H1 (cell line): Measurements from ENCODE around the gene SLC5A4. TPM values are rescaled to one million over a fixed set of nuclear protein-coding genes. Genes with fewer than 3 reads are reported as not detected.

Experiments
- CTCF ChIA-PET: fragments of 300-600 bp; sonication (Branson Sonifier 250); formaldehyde crosslinking; loops from one replicate; lab custom pipeline; 2021; ENCODE audit not compliant: partially characterized antibody; lab: Charles Lee
- POLR2A ChIA-PET: fragments of 300-600 bp; sonication (Branson Sonifier 250); formaldehyde crosslinking; loops from one replicate; lab custom pipeline; 2021; ENCODE audit warnings: inconsistent platforms; ENCODE audit not compliant: partially characterized antibody; lab: Charles Lee
- DNase-seq, 2 experiments: peaks; one replicate each; pipeline versions ENCODE4 v3.0.0 to v3.0.0-alpha.2; 2010 to 2022; ENCODE audit warnings: low spot score in 2 of 2, low read depth in 1 of 2, mixed read lengths in 1 of 2
- FAIRE-seq: peaks from 2 replicates; lab custom pipeline; 2011; peaks lifted over from hg19 to GRCh38; lab: Jason Lieb, UNC
- H2AFZ ChIP-seq: 2 replicates; pipeline ENCODE4 v1.8.1; 2012; ENCODE audit warnings: low read length, inconsistent platforms
- H2AK5ac ChIP-seq: 2 replicates; pipeline ENCODE4 v1.6.1; 2013; ENCODE audit warnings: low read depth, low read length
- H2BK120ac ChIP-seq: replicated peaks from 2 replicates; pipeline ENCODE3; 2013; ENCODE audit warnings: low read depth, low read length, inconsistent platforms
- H2BK12ac ChIP-seq: 2 replicates; pipeline ENCODE4 v1.6.1; 2013; ENCODE audit warnings: low read depth, low read length
- H2BK15ac ChIP-seq: 2 replicates; pipeline ENCODE4 v1.6.1; 2013; ENCODE audit warnings: low read length
- H2BK20ac ChIP-seq: 2 replicates; pipeline ENCODE4 v1.6.1; 2013; ENCODE audit warnings: low read length
- H2BK5ac ChIP-seq: 2 replicates; pipeline ENCODE4 v1.6.1; 2013; ENCODE audit warnings: low read depth, low read length
- H3K14ac ChIP-seq: 2 replicates; pipeline ENCODE4 v1.6.1; 2013; ENCODE audit warnings: inconsistent platforms; ENCODE audit not compliant: insufficient read length
- H3K18ac ChIP-seq: 2 replicates; pipeline ENCODE4 v1.6.1; 2013; ENCODE audit warnings: low read length; ENCODE audit errors: extremely low read depth
- H3K23ac ChIP-seq: 2 replicates; pipeline ENCODE4 v1.6.1; 2013; ENCODE audit warnings: inconsistent platforms; ENCODE audit not compliant: insufficient read length
- H3K23me2 ChIP-seq: 2 replicates; pipeline ENCODE4 v1.6.1; 2013; ENCODE audit warnings: low read depth, low read length
- H3K27ac ChIP-seq: 2 replicates; pipeline ENCODE4 v1.6.1; 2011; ENCODE audit warnings: low read depth, low read length, inconsistent platforms
- H3K27me3 ChIP-seq, 4 experiments: replicated peaks in 1 of 4; 1 replicate in 1 of 4; 2 replicates in 3 of 4; pipeline versions ENCODE4 v1.6.1 to v1.8.1; 2011 to 2013; ENCODE audit warnings: low read length in 3 of 4, mild to moderate bottlenecking in 3 of 4, inconsistent platforms in 2 of 4, mixed read lengths in 2 of 4, moderate library complexity in 1 of 4; ENCODE audit not compliant: control insufficient read depth in 3 of 4, insufficient read depth in 3 of 4; ENCODE audit errors: extremely low read depth in 1 of 4
- H3K36me3 ChIP-seq, 4 experiments: 2 replicates each; pipeline versions ENCODE4 v1.6.1 to v1.8.1; 2011 to 2013; ENCODE audit warnings: mild to moderate bottlenecking in 4 of 4, low read length in 3 of 4, moderate library complexity in 2 of 4, control low read depth in 1 of 4, inconsistent platforms in 1 of 4; ENCODE audit not compliant: insufficient read depth in 4 of 4, control insufficient read depth in 2 of 4
- H3K4ac ChIP-seq: replicated peaks from 2 replicates; pipeline ENCODE3; 2013; ENCODE audit warnings: low read length, low read depth, mixed read lengths, inconsistent platforms; ENCODE audit not compliant: insufficient read length
- H3K4me1 ChIP-seq, 4 experiments: replicated peaks in 1 of 4; 1 replicate in 1 of 4; 2 replicates in 3 of 4; pipeline versions ENCODE4 v1.6.1 to v1.8.1; 2011 to 2013; ENCODE audit warnings: low read length in 3 of 4, inconsistent platforms in 2 of 4, mixed read lengths in 1 of 4; ENCODE audit not compliant: insufficient read depth in 4 of 4, control insufficient read depth in 3 of 4
- H3K4me2 ChIP-seq, 2 experiments: 2 replicates each; pipeline versions ENCODE4 v1.6.1 to v1.8.1; 2011 to 2013; ENCODE audit warnings: low read depth in 2 of 2, low read length in 2 of 2, control low read depth in 1 of 2, inconsistent platforms in 1 of 2, mild to moderate bottlenecking in 1 of 2; ENCODE audit not compliant: insufficient read depth in 1 of 2
- H3K4me3 ChIP-seq, 4 experiments: fragments of 200-600, 300-600 bp in 1 of 4; sonication (generic), shearing (Covaris generic), sonication (Bioruptor Twin) in 1 of 4; 2 replicates each; pipeline versions ENCODE4 v1.5.1 to v1.8.1; 2011 to 2016; ENCODE audit warnings: low read length in 4 of 4, low read depth in 3 of 4, control low read depth in 2 of 4, inconsistent platforms in 2 of 4, mild to moderate bottlenecking in 2 of 4, mixed read lengths in 1 of 4, moderate library complexity in 1 of 4; ENCODE audit not compliant: insufficient read depth in 2 of 4; ENCODE audit errors: extremely low read depth in 1 of 4
- H3K56ac ChIP-seq: replicated peaks from 2 replicates; pipeline ENCODE3; 2013; ENCODE audit warnings: low read depth, mild to moderate bottlenecking, mixed read lengths, low read length, inconsistent platforms; ENCODE audit not compliant: insufficient read length
- H3K79me1 ChIP-seq: 2 replicates; pipeline ENCODE4 v1.6.1; 2013; ENCODE audit warnings: low read depth, low read length, control low read depth
- H3K79me2 ChIP-seq, 2 experiments: 2 replicates each; pipeline versions ENCODE4 v1.6.1 to v1.8.1; 2012 to 2013; ENCODE audit warnings: low read length in 2 of 2, mild to moderate bottlenecking in 2 of 2, inconsistent platforms in 1 of 2; ENCODE audit not compliant: insufficient read depth in 2 of 2, control insufficient read depth in 1 of 2
- H3K9ac ChIP-seq, 4 experiments: replicated peaks in 1 of 4; 1 replicate in 1 of 4; 2 replicates in 3 of 4; pipeline versions ENCODE4 v1.6.1 to v1.8.1; 2011 to 2013; ENCODE audit warnings: low read depth in 3 of 4, low read length in 3 of 4, control low read depth in 2 of 4, mild to moderate bottlenecking in 2 of 4, moderate library complexity in 2 of 4, inconsistent platforms in 1 of 4; ENCODE audit errors: extremely low read depth in 1 of 4
- H3K9me3 ChIP-seq, 2 experiments: 2 replicates each; pipeline versions ENCODE4 v1.6.1 to v1.8.1; 2012 to 2013; ENCODE audit warnings: mild to moderate bottlenecking in 2 of 2, moderate library complexity in 2 of 2, control low read depth in 1 of 2, inconsistent platforms in 1 of 2, low read depth in 1 of 2, low read length in 1 of 2, mixed read lengths in 1 of 2; ENCODE audit not compliant: insufficient read depth in 2 of 2
- H4K20me1 ChIP-seq, 2 experiments: replicated peaks in 1 of 2; 2 replicates each; pipeline versions ENCODE3 to v1.8.1; 2011 to 2013; ENCODE audit warnings: inconsistent platforms in 2 of 2, low read length in 2 of 2, mild to moderate bottlenecking in 1 of 2; ENCODE audit not compliant: insufficient read depth in 2 of 2, control insufficient read depth in 1 of 2
- H4K5ac ChIP-seq: 2 replicates; pipeline ENCODE4 v1.6.1; 2013; ENCODE audit warnings: low read length, low read depth, mixed read lengths, inconsistent platforms; ENCODE audit not compliant: insufficient read length
- H4K8ac ChIP-seq: 2 replicates; pipeline ENCODE4 v1.8.0; 2013; ENCODE audit warnings: mild to moderate bottlenecking, moderate library complexity, low read length, inconsistent platforms; ENCODE audit not compliant: insufficient read depth; ENCODE audit errors: extremely low read depth
- H4K91ac ChIP-seq: replicated peaks from 2 replicates; pipeline ENCODE3; 2013; ENCODE audit warnings: low read length, mixed read lengths, inconsistent platforms; ENCODE audit not compliant: insufficient read length
- CTBP2 ChIP-seq: IDR thresholded peaks from 2 replicates; pipeline ENCODE4 v1.7.0; 2011; ENCODE audit warnings: borderline replicate concordance, mild to moderate bottlenecking, moderate library complexity, mixed read lengths, low read length; ENCODE audit not compliant: insufficient read depth, insufficient read length
- EGR1 ChIP-seq: IDR thresholded peaks from 2 replicates; pipeline ENCODE4 v1.6.1; 2011; ENCODE audit warnings: low read depth, low read length, borderline replicate concordance
- EZH2 ChIP-seq: fragments of 200-600 bp; sonication (generic); IDR thresholded peaks from 2 replicates; pipeline ENCODE4 v1.7.1; 2012; ENCODE audit warnings: low read depth, mild to moderate bottlenecking, moderate library complexity, low read length, inconsistent platforms; ENCODE audit not compliant: severe bottlenecking
- FOSL1 ChIP-seq: IDR thresholded peaks from 2 replicates; pipeline ENCODE4 v1.6.1; 2011; ENCODE audit warnings: mild to moderate bottlenecking, low read depth, low read length, moderate library complexity; ENCODE audit not compliant: insufficient read depth
- JUN ChIP-seq: IDR thresholded peaks from 2 replicates; pipeline ENCODE4 v1.6.1; 2011; ENCODE audit warnings: low read depth, mild to moderate bottlenecking, improper control_type of control experiment, low read length
- KDM1A ChIP-seq: fragments of 200-600, 300-600 bp; sonication (generic); IDR thresholded peaks from 2 replicates; pipeline ENCODE4 v1.7.1; 2016; ENCODE audit warnings: mild to moderate bottlenecking, low read length, borderline replicate concordance
- MAFK ChIP-seq: IDR thresholded peaks from 2 replicates; pipeline ENCODE4 v1.6.1; 2012; ENCODE audit warnings: low read depth, mild to moderate bottlenecking, improper control_type of control experiment, low read length
- NRF1 ChIP-seq: IDR thresholded peaks from 2 replicates; pipeline ENCODE4 v1.6.1; 2011; ENCODE audit warnings: mild to moderate bottlenecking, low read depth, low read length, improper control_type of control experiment
- RFX5 ChIP-seq: IDR thresholded peaks from 2 replicates; pipeline ENCODE4 v1.6.1; 2011; ENCODE audit warnings: low read depth, low read length, improper control_type of control experiment, borderline replicate concordance
- RNF2 ChIP-seq: fragments of 200-900, 300-1000 bp; sonication (generic); IDR thresholded peaks from 2 replicates; pipeline ENCODE4 v1.7.1; 2016; ENCODE audit warnings: borderline replicate concordance, low read depth, mild to moderate bottlenecking, antibody characterized with exemption, low read length; ENCODE audit not compliant: poor library complexity, severe bottlenecking; ENCODE audit errors: missing control alignments
- SRF ChIP-seq: IDR thresholded peaks from 2 replicates; pipeline ENCODE4 v1.6.1; 2011; ENCODE audit warnings: mild to moderate bottlenecking, low read depth, low read length, moderate library complexity
- TCF12 ChIP-seq: IDR thresholded peaks from 2 replicates; pipeline ENCODE4 v1.6.1; 2011; ENCODE audit warnings: low read depth, mild to moderate bottlenecking, low read length
- WGBS, 2 experiments: shearing (Covaris generic) in 1 of 2; methylation state at CpG; one replicate each; pipeline versions ENCODE4 v1.1.6 to v1.1.7; 2013 to 2015; ENCODE audit warnings: low lambda C conversion rate in 2 of 2, mixed read lengths in 2 of 2, inconsistent platforms in 1 of 2, low coverage in 1 of 2, missing lambda C conversion rate in 1 of 2; ENCODE audit not compliant: insufficient replicate concordance in 2 of 2, insufficient coverage in 1 of 2, insufficient read length in 1 of 2; ENCODE audit errors: extremely low coverage in 1 of 2, missing lambda C conversion rate in 1 of 2; 5-methylcytosine and 5-hydroxymethylcytosine counted together
- polyA plus RNA-seq, 7 experiments: library from polyadenylated mRNA; depleted of rRNA in 3 of 7; stranded (reverse) in 5 of 7; unstranded in 2 of 7; fragments of >200 nt in 5 of 7; fragments of 200-250 nt in 2 of 7; gene quantifications; 1 replicate in 5 of 7; 2 replicates in 1 of 7; 4 replicates in 1 of 7; pipeline versions ENCODE4 v1.2.1 to v1.2.3, GENCODE V29; 2011 to 2013; ENCODE audit warnings: missing spikeins in 2 of 7, mixed read lengths in 2 of 7
- total RNA-seq: library from RNA; stranded (reverse); fragmentation: NEBNext Ultra II Directional; extraction: Animal tissue kit (Norgen Biotek cat#: 25700); gene quantifications from 2 replicates; pipeline ENCODE4 v1.2.1, GENCODE V29; 2021

The SLC5A4 gene
- total and polyA plus RNA-seq, 2 of the 8 experiments (the other 6 are each of a cell fraction or from before 2014, with no cell fraction given): 0.17 TPM; not detected in 1

GRCh38 chr22:32177221-32177765 is 77.9 kb downstream of the SLC5A4 start:
- peaks cover 0 to 28% (median 21%) of the 10 kb centered on the region in 4 experiments; a peak in 6 of 7 replicates for H3K27me3 ChIP-seq
- H2AFZ ChIP-seq: no peak overlapping the region
- H2BK120ac ChIP-seq: no peak overlapping the region
- H3K4ac ChIP-seq: no peak overlapping the region
- H3K56ac ChIP-seq: no peak overlapping the region
- no peak overlapping the region for H2AK5ac ChIP-seq
- peaks cover 5% of the 10 kb centered on the region; the same call in 1 of the 2 replicates for H3K23me2 ChIP-seq
- no peak overlapping the region for H3K14ac ChIP-seq
- 90% methylated on average over 8 of the region's 8 CpGs; no CpG with 5 or more reads in 1 of the 2 experiments for WGBS, 2 experiments
- DNase-seq (no peak), FAIRE-seq (peak; percentile 32)
- no peak overlapping the region for H2BK5ac ChIP-seq
- no peaks in the 10 kb centered on the region for H3K36me3 ChIP-seq
- H3K4me2 ChIP-seq: no peak overlapping the region; a peak in 1 of 4 replicates
- H3K27ac ChIP-seq: no peak overlapping the region
- no peak overlapping the region for H3K9ac ChIP-seq
- CTCF ChIA-PET: interaction anchor here (0.6 to 1.9 kb wide), 6 partner anchors 10 to 199 kb away, joined by 3 to 6 read pairs (median 4); no protein-coding TSS in a partner anchor
- no peaks in the 10 kb centered on the region for H3K79me2 ChIP-seq
- H2BK15ac ChIP-seq: no peak overlapping the region
- no peak overlapping the region for H2BK20ac ChIP-seq
- no peak overlapping the region for H4K5ac ChIP-seq
- no peak overlapping the region for H3K4me3 ChIP-seq
- POLR2A ChIA-PET: no interaction called here
- no peaks in the 10 kb centered on the region for H3K79me1 ChIP-seq
- no peak overlapping the region for H4K8ac ChIP-seq
- H3K18ac ChIP-seq: no peak overlapping the region
- peaks cover 0 to 13% (median 2%) of the 10 kb centered on the region in 4 experiments; a peak in 5 of 7 replicates for H3K4me1 ChIP-seq
- no peaks in the 10 kb centered on the region for H3K9me3 ChIP-seq
- no peak overlapping the region for H4K91ac ChIP-seq
- no peak overlapping the region for H3K23ac ChIP-seq
- peaks cover 0 to 2% of the 10 kb centered on the region in 2 experiments for H4K20me1 ChIP-seq
- no peak overlapping the region for H2BK12ac ChIP-seq
- TF ChIP-seq KDM1A (no peak), JUN (no peak), NRF1 (no peak), EGR1 (no peak), RFX5 (no peak), MAFK (no peak), RNF2 (no peak), FOSL1 (no peak), TCF12 (no peak), CTBP2 (no peak), EZH2 (no peak), SRF (no peak)
